Gastrocnemius medialis (tissue), 4 donors: ENCODE results near the gene MYLK.

Experiments used
- CTCF ChIP-seq, 5 experiments: fragments of 450-650 bp in 3 of 5; fragments of 200-600 bp in 2 of 5; sonication (generic) in 2 of 5; IDR thresholded peaks in 4 of 5; conservative IDR thresholded peaks in 1 of 5; 1 replicate in 4 of 5; 2 replicates in 1 of 5; pipeline ENCODE4 v1.5.1; 2016 to 2019; ENCODE audit warnings: antibody characterized with exemption in 5 of 5, mild to moderate bottlenecking in 3 of 5, moderate library complexity in 3 of 5
- POLR2A ChIP-seq, 2 donors: fragments of 450-650 bp; IDR thresholded peaks; one replicate each; pipeline ENCODE4 v1.6.1; 2017; ENCODE audit warnings: antibody characterized with exemption in 2 of 2, mild to moderate bottlenecking in 2 of 2, moderate library complexity in 2 of 2

- TF ChIP-seq CTCF (IDR thresholded peaks at IDR 0.05 in 4 of 5, conservative IDR thresholded peaks at IDR 0.05 in 1 of 5), result no peak
- no peak for TF ChIP-seq POLR2A (IDR thresholded peaks at IDR 0.05)
These were observed 234.0 kb downstream of the MYLK start for GRCh38 chr3:123650101-123650500.
